Small intestine (tissue), 4 donors: Measurements from ENCODE around the gene AMMECR1. TPM values are rescaled to one million over a fixed set of nuclear protein-coding genes. Genes with fewer than 3 reads are reported as not detected.

Source experiments
- polyA plus RNA-seq, 4 donors: library from polyadenylated mRNA; stranded (reverse) in 3 of 4; unstranded in 1 of 4; fragments of 200-250 nt in 3 of 4; fragments of 120-200 nt in 1 of 4; gene quantifications; one replicate each; pipeline versions ENCODE4 v1.2.1 to v1.2.3, GENCODE V29; 2013
- donor health status: healthy with polysubstance abuse.
- donor health status: Bipolar disorder and iron deficiency.
- donor health status: healthy.

Gene AMMECR1
- polyA plus RNA-seq, 4 donors: 2.2 to 10.6 (median 4.1) TPM

Other genes starting within 250 kb of the AMMECR1 start
- gene RTL9, start 40.8 kb upstream of the AMMECR1 start, polyA plus RNA-seq: under 1 TPM in 2 of 4 donors, not detected in 2; 0.04 to 0.13 TPM